Cerebellar nuclear complex (tissue), 1 donor: ENCODE data around the gene FAM181A.

Source experiments
- DNase-seq, 2 experiments: peaks; one replicate each; lab custom pipeline; 2025; lab: John Stamatoyannopoulos, UW

FAM181A gene

GRCh38 chr14:93978735-93979134 is 51.6 kb downstream of the FAM181A start:
- DNase-seq = no peak
